SK-N-SH (cell line): ENCODE data around the gene EDIL3. TPM values are rescaled to one million over a fixed set of nuclear protein-coding genes. Genes with fewer than 3 reads are reported as not detected.

Experiments
- CTCF ChIA-PET: fragments of 300-600, 350-600 bp; formaldehyde crosslinking; extraction: SDS; loops from one replicate; lab custom pipeline; 2021; lab: Yijun Ruan, JAX
- POLR2A ChIA-PET: fragments of 350-600 bp; sonication (Branson Sonifier 250); formaldehyde crosslinking; extraction: SDS; loops from one replicate; lab custom pipeline; 2020; ENCODE audit warnings: antibody characterized with exemption, inconsistent platforms; lab: Yijun Ruan, JAX
- DNase-seq: peaks from one replicate; pipeline ENCODE4 v3.0.0; 2012
- H2AFZ ChIP-seq: fragments of 200-600 bp; sonication (generic); 2 replicates; pipeline ENCODE4 v1.8.1; 2016; ENCODE audit warnings: antibody characterized with exemption, mild to moderate bottlenecking, low read depth
- H3F3A ChIP-seq: fragments of 200-600 bp; sonication (generic); replicated peaks from 2 replicates; pipeline ENCODE3; 2016; ENCODE audit warnings: antibody characterized with exemption, mild to moderate bottlenecking; ENCODE audit not compliant: insufficient read depth
- H3K27ac ChIP-seq, 2 experiments: fragments of 200-500 bp in 1 of 2; fragments of 200-600 bp in 1 of 2; sonication (Bioruptor generic) in 1 of 2; sonication (generic), shearing (Covaris generic) in 1 of 2; 2 replicates each; pipeline versions ENCODE4 v1.5.1 to v1.6.1; 2014 to 2016; ENCODE audit warnings: low read depth in 2 of 2, inconsistent platforms in 1 of 2, low read length in 1 of 2, mild to moderate bottlenecking in 1 of 2, mixed read lengths in 1 of 2
- H3K27me3 ChIP-seq: fragments of 200-600 bp; sonication (generic), shearing (Covaris generic); 2 replicates; pipeline ENCODE4 v1.6.1; 2016; ENCODE audit warnings: mixed run types; ENCODE audit not compliant: insufficient read depth
- H3K36me3 ChIP-seq, 2 experiments: fragments of 200-500 bp in 1 of 2; fragments of 200-600 bp in 1 of 2; sonication (Bioruptor generic) in 1 of 2; sonication (generic) in 1 of 2; replicated peaks in 1 of 2; 2 replicates each; pipeline versions ENCODE3 to v1.5.1; 2014 to 2016; ENCODE audit warnings: low read length in 1 of 2, mild to moderate bottlenecking in 1 of 2; ENCODE audit not compliant: insufficient read depth in 2 of 2, control insufficient read depth in 1 of 2
- H3K4me1 ChIP-seq, 2 experiments: fragments of 200-500 bp in 1 of 2; fragments of 200-600 bp in 1 of 2; sonication (Bioruptor generic) in 1 of 2; sonication (generic), shearing (Covaris generic) in 1 of 2; 2 replicates each; pipeline versions ENCODE4 v1.5.1 to v1.6.1; 2014 to 2016; ENCODE audit warnings: low read depth in 1 of 2, low read length in 1 of 2, mixed run types in 1 of 2; ENCODE audit not compliant: insufficient read depth in 2 of 2, control insufficient read depth in 1 of 2
- H3K4me2 ChIP-seq: fragments of 200-600 bp; sonication (generic), shearing (Covaris generic); 2 replicates; pipeline ENCODE4 v1.6.1; 2017; ENCODE audit warnings: mixed run types
- H3K4me3 ChIP-seq, 2 experiments: fragments of 200-500 bp in 1 of 2; fragments of 200-600 bp in 1 of 2; sonication (Bioruptor generic) in 1 of 2; sonication (generic), shearing (Covaris generic) in 1 of 2; 2 replicates each; pipeline versions ENCODE4 v1.5.1 to v1.8.1; 2014 to 2016; ENCODE audit warnings: low read depth in 2 of 2, inconsistent platforms in 1 of 2, low read length in 1 of 2, mild to moderate bottlenecking in 1 of 2, mixed read lengths in 1 of 2, moderate library complexity in 1 of 2
- H3K79me2 ChIP-seq: fragments of 200-600 bp; sonication (generic); 2 replicates; pipeline ENCODE4 v1.8.1; 2017; ENCODE audit warnings: mild to moderate bottlenecking; ENCODE audit not compliant: insufficient read depth
- H3K9ac ChIP-seq: fragments of 200-600 bp; sonication (generic); 2 replicates; pipeline ENCODE4 v1.6.1; 2017; ENCODE audit warnings: mixed run types
- H3K9me2 ChIP-seq: fragments of 200-600 bp; sonication (generic); 2 replicates; pipeline ENCODE4 v1.6.1; 2017; ENCODE audit warnings: mixed run types
- H3K9me3 ChIP-seq: fragments of 200-600 bp; sonication (generic); 2 replicates; pipeline ENCODE4 v1.6.1; 2017; ENCODE audit warnings: mixed run types, mild to moderate bottlenecking, moderate library complexity
- H4K20me1 ChIP-seq: fragments of 200-600 bp; sonication (generic); 2 replicates; pipeline ENCODE4 v1.6.1; 2017; ENCODE audit warnings: mild to moderate bottlenecking, mixed run types; ENCODE audit not compliant: insufficient read depth
- CHD2 ChIP-seq: fragments of 150-350 bp; IDR thresholded peaks from 2 replicates; pipeline ENCODE4 v1.6.1; 2018; ENCODE audit warnings: low read length; ENCODE audit not compliant: partially characterized antibody
- EP300 ChIP-seq, 2 experiments: IDR thresholded peaks; 2 replicates each; pipeline versions ENCODE4 v1.4.0 to v1.6.1; 2012; ENCODE audit warnings: borderline replicate concordance in 1 of 2, low read depth in 1 of 2, low read length in 1 of 2
- FOXM1 ChIP-seq: IDR thresholded peaks from 2 replicates; pipeline ENCODE4 v1.4.0; 2012; ENCODE audit warnings: low read depth, mild to moderate bottlenecking
- GABPA ChIP-seq: IDR thresholded peaks from 2 replicates; pipeline ENCODE4 v1.4.0; 2012; ENCODE audit warnings: low read depth, mild to moderate bottlenecking
- MXI1 ChIP-seq: IDR thresholded peaks from 2 replicates; pipeline ENCODE4 v1.6.1; 2012; ENCODE audit warnings: mild to moderate bottlenecking, low read depth, low read length, improper control_type of control experiment
- NFIC ChIP-seq: IDR thresholded peaks from 2 replicates; pipeline ENCODE4 v1.4.0; 2012; ENCODE audit warnings: borderline replicate concordance
- NRF1 ChIP-seq: IDR thresholded peaks from 2 replicates; pipeline ENCODE4 v1.6.1; 2012; ENCODE audit warnings: low read depth, mild to moderate bottlenecking, low read length
- POLR2AphosphoS5 ChIP-seq: IDR thresholded peaks from 2 replicates; pipeline ENCODE4 v1.6.1; 2012; ENCODE audit warnings: low read depth, low read length
- RXRA ChIP-seq: IDR thresholded peaks from 2 replicates; pipeline ENCODE4 v1.4.0; 2012; ENCODE audit warnings: low read depth, mild to moderate bottlenecking, borderline replicate concordance
- TAF1 ChIP-seq: IDR thresholded peaks from 2 replicates; pipeline ENCODE4 v1.6.1; 2012; ENCODE audit warnings: low read depth, mild to moderate bottlenecking, low read length, moderate library complexity, borderline replicate concordance
- TCF12 ChIP-seq: IDR thresholded peaks from 2 replicates; pipeline ENCODE4 v1.4.0; 2012
- USF1 ChIP-seq: IDR thresholded peaks from 2 replicates; pipeline ENCODE4 v1.4.0; 2012; ENCODE audit warnings: low read depth, borderline replicate concordance
- YY1 ChIP-seq: IDR thresholded peaks from 2 replicates; pipeline ENCODE4 v1.4.0; 2012; ENCODE audit warnings: low read depth, mild to moderate bottlenecking
- WGBS: methylation state at CpG from one replicate; pipeline ENCODE4 v1.1.6; 2017; ENCODE audit warnings: low lambda C conversion rate; 5-methylcytosine and 5-hydroxymethylcytosine counted together
- polyA plus RNA-seq, 3 experiments: library from polyadenylated mRNA; depleted of rRNA; stranded (reverse); fragments of >200 nt; gene quantifications; 2 replicates each; pipeline ENCODE4 v1.2.3, GENCODE V29; 2012
- TF ChIP-seq, protein P1 (sequence below): IDR thresholded peaks from 2 replicates; pipeline ENCODE4 v1.6.1; 2012; ENCODE audit warnings: mild to moderate bottlenecking, low read depth, low read length, moderate library complexity
- TF ChIP-seq, protein P2 (sequence below): IDR thresholded peaks from 2 replicates; pipeline ENCODE4 v1.4.0; 2012; ENCODE audit warnings: low read depth, borderline replicate concordance
- TF ChIP-seq, protein P3 (sequence below): IDR thresholded peaks from 2 replicates; pipeline ENCODE4 v1.4.0; 2012; ENCODE audit warnings: low read depth

EDIL3 gene
- polyA plus RNA-seq, 1 of the 3 experiments (the other 2 are of a cell fraction) = 51.5 TPM

- TF ChIP-seq, protein P1, sequence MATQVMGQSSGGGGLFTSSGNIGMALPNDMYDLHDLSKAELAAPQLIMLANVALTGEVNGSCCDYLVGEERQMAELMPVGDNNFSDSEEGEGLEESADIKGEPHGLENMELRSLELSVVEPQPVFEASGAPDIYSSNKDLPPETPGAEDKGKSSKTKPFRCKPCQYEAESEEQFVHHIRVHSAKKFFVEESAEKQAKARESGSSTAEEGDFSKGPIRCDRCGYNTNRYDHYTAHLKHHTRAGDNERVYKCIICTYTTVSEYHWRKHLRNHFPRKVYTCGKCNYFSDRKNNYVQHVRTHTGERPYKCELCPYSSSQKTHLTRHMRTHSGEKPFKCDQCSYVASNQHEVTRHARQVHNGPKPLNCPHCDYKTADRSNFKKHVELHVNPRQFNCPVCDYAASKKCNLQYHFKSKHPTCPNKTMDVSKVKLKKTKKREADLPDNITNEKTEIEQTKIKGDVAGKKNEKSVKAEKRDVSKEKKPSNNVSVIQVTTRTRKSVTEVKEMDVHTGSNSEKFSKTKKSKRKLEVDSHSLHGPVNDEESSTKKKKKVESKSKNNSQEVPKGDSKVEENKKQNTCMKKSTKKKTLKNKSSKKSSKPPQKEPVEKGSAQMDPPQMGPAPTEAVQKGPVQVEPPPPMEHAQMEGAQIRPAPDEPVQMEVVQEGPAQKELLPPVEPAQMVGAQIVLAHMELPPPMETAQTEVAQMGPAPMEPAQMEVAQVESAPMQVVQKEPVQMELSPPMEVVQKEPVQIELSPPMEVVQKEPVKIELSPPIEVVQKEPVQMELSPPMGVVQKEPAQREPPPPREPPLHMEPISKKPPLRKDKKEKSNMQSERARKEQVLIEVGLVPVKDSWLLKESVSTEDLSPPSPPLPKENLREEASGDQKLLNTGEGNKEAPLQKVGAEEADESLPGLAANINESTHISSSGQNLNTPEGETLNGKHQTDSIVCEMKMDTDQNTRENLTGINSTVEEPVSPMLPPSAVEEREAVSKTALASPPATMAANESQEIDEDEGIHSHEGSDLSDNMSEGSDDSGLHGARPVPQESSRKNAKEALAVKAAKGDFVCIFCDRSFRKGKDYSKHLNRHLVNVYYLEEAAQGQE = no peak
- TF ChIP-seq TCF12 = peak; percentile 76
- no peak for TF ChIP-seq MXI1
- TF ChIP-seq, protein P2, sequence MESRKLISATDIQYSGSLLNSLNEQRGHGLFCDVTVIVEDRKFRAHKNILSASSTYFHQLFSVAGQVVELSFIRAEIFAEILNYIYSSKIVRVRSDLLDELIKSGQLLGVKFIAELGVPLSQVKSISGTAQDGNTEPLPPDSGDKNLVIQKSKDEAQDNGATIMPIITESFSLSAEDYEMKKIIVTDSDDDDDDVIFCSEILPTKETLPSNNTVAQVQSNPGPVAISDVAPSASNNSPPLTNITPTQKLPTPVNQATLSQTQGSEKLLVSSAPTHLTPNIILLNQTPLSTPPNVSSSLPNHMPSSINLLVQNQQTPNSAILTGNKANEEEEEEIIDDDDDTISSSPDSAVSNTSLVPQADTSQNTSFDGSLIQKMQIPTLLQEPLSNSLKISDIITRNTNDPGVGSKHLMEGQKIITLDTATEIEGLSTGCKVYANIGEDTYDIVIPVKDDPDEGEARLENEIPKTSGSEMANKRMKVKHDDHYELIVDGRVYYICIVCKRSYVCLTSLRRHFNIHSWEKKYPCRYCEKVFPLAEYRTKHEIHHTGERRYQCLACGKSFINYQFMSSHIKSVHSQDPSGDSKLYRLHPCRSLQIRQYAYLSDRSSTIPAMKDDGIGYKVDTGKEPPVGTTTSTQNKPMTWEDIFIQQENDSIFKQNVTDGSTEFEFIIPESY = 0 out of 2 replicates have a peak, but pooled peaks have one; percentile 22
- TF ChIP-seq GABPA = no peak
- TF ChIP-seq NRF1 = no peak
- TF ChIP-seq CHD2 = no peak
- TF ChIP-seq FOXM1 = no peak
- peak in 1 of 2 experiments; percentile 85; a peak in 2 of 4 replicates for TF ChIP-seq EP300 (IDR thresholded peaks at IDR 0.05; ENCODE audit: borderline replicate concordance in 1 of 2, low read depth in 1 of 2, low read length in 1 of 2)
- peak; percentile 37; the same call in 1 of the 2 replicates for TF ChIP-seq RXRA
- TF ChIP-seq, protein P3, sequence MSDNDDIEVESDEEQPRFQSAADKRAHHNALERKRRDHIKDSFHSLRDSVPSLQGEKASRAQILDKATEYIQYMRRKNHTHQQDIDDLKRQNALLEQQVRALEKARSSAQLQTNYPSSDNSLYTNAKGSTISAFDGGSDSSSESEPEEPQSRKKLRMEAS = peak; percentile 45; the same call in 1 of the 2 replicates
- no peak for TF ChIP-seq YY1
- TF ChIP-seq USF1 = no peak
- TF ChIP-seq POLR2AphosphoS5 = peak; percentile 39; the same call in 1 of the 2 replicates
These were observed 94.5 kb downstream of the EDIL3 start (continued) for GRCh38 chr5:84290161-84290560.

- no peak for DNase-seq
- Histone ChIP-seq H3K79me2 (peaks cover 50% of the 10 kb centered on the region), H3F3A (peaks cover 45% of the 10 kb centered on the region), H2AFZ (no peak overlapping the region), H3K9me3 (no peaks in the 10 kb centered on the region), H3K27ac (peak overlapping the region; percentile 64 to 89; a peak in 3 of 4 replicates), H3K27me3 (no peaks in the 10 kb centered on the region), H3K4me2 (peak overlapping the region; percentile 50), H4K20me1 (no peaks in the 10 kb centered on the region), H3K9me2 (no peaks in the 10 kb centered on the region), H3K36me3 (no peaks in the 10 kb centered on the region), H3K9ac (peak overlapping the region; percentile 22; the same call in 1 of the 2 replicates), H3K4me1 (peaks cover 7 to 36% of the 10 kb centered on the region in 2 experiments), H3K4me3 (no peak overlapping the region)
- WGBS = 4% methylated on average over 4 of the region's 4 CpGs
- POLR2A ChIA-PET = no interaction called here
- CTCF ChIA-PET = no interaction called here
- TF ChIP-seq TCF12 (peak; percentile 81), NRF1 (no peak), TAF1 (no peak), POLR2AphosphoS5 (peak; percentile 34; the same call in 1 of the 2 replicates), NFIC (peak; percentile 90)
- TF ChIP-seq, protein P1 = 0 out of 2 replicates have a peak, but pooled peaks have one; percentile 37
- TF ChIP-seq, protein P2 = no peak
- TF ChIP-seq, protein P3 = peak; percentile 63
These were observed 96.7 kb downstream of the EDIL3 start for GRCh38 chr5:84287951-84288350.
